Endothelial cell (in vitro differentiated cells): ENCODE data around the gene ETV4. TPM values are rescaled to one million over a fixed set of nuclear protein-coding genes. Genes with fewer than 3 reads are reported as not detected.

ENCODE experiments used
- DNase-seq: peaks from one replicate; pipeline ENCODE4 v3.0.0; 2021; ENCODE audit warnings: low spot score
- H3K27ac Mint-ChIP-seq: one replicate; pipeline ENCODE4 v1.8.0; 2021; ENCODE audit warnings: mixed read lengths, inconsistent platforms; ENCODE audit not compliant: unreplicated experiment
- H3K27me3 Mint-ChIP-seq: one replicate; pipeline ENCODE4 v1.8.0; 2021; ENCODE audit warnings: mild to moderate bottlenecking, moderate library complexity, mixed read lengths, inconsistent platforms; ENCODE audit not compliant: unreplicated experiment
- H3K36me3 Mint-ChIP-seq: one replicate; pipeline ENCODE4 v1.8.0; 2021; ENCODE audit warnings: mild to moderate bottlenecking, low read depth, mixed read lengths, inconsistent platforms; ENCODE audit not compliant: unreplicated experiment
- H3K4me1 Mint-ChIP-seq: one replicate; pipeline ENCODE4 v1.8.0; 2021; ENCODE audit warnings: mild to moderate bottlenecking, mixed read lengths, inconsistent platforms; ENCODE audit not compliant: unreplicated experiment
- H3K4me3 Mint-ChIP-seq: one replicate; pipeline ENCODE4 v1.8.0; 2021; ENCODE audit warnings: mild to moderate bottlenecking, mixed read lengths, inconsistent platforms; ENCODE audit not compliant: unreplicated experiment
- H3K9me3 Mint-ChIP-seq: one replicate; pipeline ENCODE4 v1.8.0; 2021; ENCODE audit warnings: mixed read lengths, inconsistent platforms; ENCODE audit not compliant: unreplicated experiment
- CTCF ChIP-seq: fragments of 200-600 bp; sonication (generic); IDR thresholded peaks from one replicate; pipeline ENCODE4 v1.5.0; 2021; ENCODE audit warnings: antibody characterized with exemption; ENCODE audit not compliant: unreplicated experiment
- total RNA-seq: library from RNA; stranded (reverse); fragmentation: NEBNext Ultra II Directional; extraction: Animal tissue kit (Norgen Biotek cat#: 25700); gene quantifications from one replicate; pipeline ENCODE4 v1.2.1, GENCODE V29; 2021; ENCODE audit not compliant: unreplicated experiment

Gene ETV4
- total RNA-seq, 1 donor from 2014 or later: 37.1 TPM

- peaks cover 12% of the 10 kb centered on the region for H3K27me3 Mint-ChIP-seq
Measured at GRCh38 chr17:43540821-43541674, 5.1 kb downstream of the ETV4 start.

GRCh38 chr17:43536236-43536992 lies 9.7 kb downstream of the ETV4 start:
- H3K27ac Mint-ChIP-seq: no peak overlapping the region
- H3K27me3 Mint-ChIP-seq: peaks cover 4% of the 10 kb centered on the region
- H3K4me3 Mint-ChIP-seq: no peak overlapping the region
- DNase-seq: no peak
- peaks cover 46% of the 10 kb centered on the region for H3K4me1 Mint-ChIP-seq
- no peaks in the 10 kb centered on the region for H3K9me3 Mint-ChIP-seq
- no peak for TF ChIP-seq CTCF
- peaks cover 5% of the 10 kb centered on the region for H3K36me3 Mint-ChIP-seq

More at GRCh38 chr17:43540821-43541674, 5.1 kb downstream of the ETV4 start:
- no peak for TF ChIP-seq CTCF
- Mint-ChIP-seq H3K27ac (no peak overlapping the region), H3K9me3 (no peaks in the 10 kb centered on the region), H3K4me1 (peaks cover 58% of the 10 kb centered on the region), H3K4me3 (no peak overlapping the region), H3K36me3 (peaks cover 4% of the 10 kb centered on the region)
- DNase-seq: no peak

- Mint-ChIP-seq H3K4me3 (no peak overlapping the region), H3K27ac (no peak overlapping the region), H3K36me3 (peaks cover 5% of the 10 kb centered on the region), H3K27me3 (peaks cover 6% of the 10 kb centered on the region), H3K9me3 (no peaks in the 10 kb centered on the region), H3K4me1 (peaks cover 53% of the 10 kb centered on the region)
- no peak for TF ChIP-seq CTCF
- no peak for DNase-seq
Measured at GRCh38 chr17:43534909-43535308, 11.2 kb downstream of the ETV4 start.

- no peak overlapping the region for H3K27ac Mint-ChIP-seq
- H3K9me3 Mint-ChIP-seq: no peaks in the 10 kb centered on the region
- H3K4me1 Mint-ChIP-seq: peaks cover 53% of the 10 kb centered on the region
- H3K4me3 Mint-ChIP-seq: no peak overlapping the region
- TF ChIP-seq CTCF: no peak
- H3K36me3 Mint-ChIP-seq: peaks cover 9% of the 10 kb centered on the region
- H3K27me3 Mint-ChIP-seq: peaks cover 10% of the 10 kb centered on the region
- no peak for DNase-seq
Measured at GRCh38 chr17:43533699-43534098, 12.4 kb downstream of the ETV4 start.

- peaks cover 50% of the 10 kb centered on the region for H3K4me1 Mint-ChIP-seq
- no peaks in the 10 kb centered on the region for H3K9me3 Mint-ChIP-seq
- DNase-seq: no peak
- H3K36me3 Mint-ChIP-seq: peaks cover 9% of the 10 kb centered on the region
- peaks cover 10% of the 10 kb centered on the region for H3K27me3 Mint-ChIP-seq
- TF ChIP-seq CTCF: no peak
- no peak overlapping the region for H3K27ac Mint-ChIP-seq
- no peak overlapping the region for H3K4me3 Mint-ChIP-seq
Measured at GRCh38 chr17:43532581-43532980, 13.6 kb downstream of the ETV4 start.
